ENCODE data around the gene CBX2.

- TF ChIP-seq CTCF (IDR thresholded peaks at IDR 0.05; ENCODE audit: borderline replicate concordance, extremely low read depth, low read length, poor library complexity, severe bottlenecking), result no peak
- no peak for TF ChIP-seq EZH2 (IDR thresholded peaks at IDR 0.05; ENCODE audit: borderline replicate concordance, low read depth, low read length, severe bottlenecking)
Observed at GRCh38 chr17:79836972-79837887, 59.3 kb downstream of the CBX2 start.

All from DND-41 (cell line).